ENCODE data around the gene SUGCT.

GRCh38 chr7:40758590-40758989, 623.8 kb downstream of the SUGCT start:
- TF ChIP-seq ZNF316 (IDR thresholded peaks at IDR 0.05) (no peak), ZHX1 (conservative IDR thresholded peaks at IDR 0.05; ENCODE audit: low read length) (no peak), CTCF (IDR thresholded peaks at IDR 0.05 in 2 of 3, conservative IDR thresholded peaks at IDR 0.05 in 1 of 3; ENCODE audit: insufficient read depth in 2 of 3, low read depth in 1 of 3, low read length in 3 of 3) (no peak), ZNF395 (CRISPR knock-in tag; IDR thresholded peaks at IDR 0.05) (no peak), PHB (CRISPR knock-in tag; IDR thresholded peaks at IDR 0.05) (no peak), USF2 (CRISPR knock-in tag; IDR thresholded peaks at IDR 0.05) (no peak)

Data from K562 (cell line).